NAMALWA (cell line): ENCODE measurements around the gene COL18A1.

Experiments used
- DNase-seq: peaks from one replicate; pipeline ENCODE4 v3.0.0-alpha.2; 2015; ENCODE audit warnings: low spot score

The COL18A1 gene

GRCh38 chr21:45480701-45481500 is 75.9 kb downstream of the COL18A1 start:
- DNase-seq, result no peak

DNA sequence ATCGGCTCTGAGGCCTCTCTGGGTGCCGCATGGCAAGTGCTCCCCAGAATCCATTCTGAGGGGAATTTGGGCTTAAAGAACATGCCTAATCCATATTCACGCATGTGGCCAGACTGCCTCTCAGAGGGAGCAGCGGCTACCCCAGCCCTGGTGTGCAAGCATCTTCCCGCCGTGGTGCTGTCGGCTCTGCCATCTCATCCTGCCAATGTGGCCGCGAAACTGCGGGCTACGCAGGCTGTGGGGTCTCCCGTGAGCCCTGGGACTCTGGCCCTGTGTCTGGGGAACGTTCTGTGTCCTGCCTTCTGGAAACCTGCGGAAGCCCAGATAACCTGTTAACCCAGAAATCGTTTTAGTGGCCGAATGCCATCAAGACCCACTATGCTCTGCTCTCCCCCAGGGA is 76.6 kb downstream of the COL18A1 start:
- no peak for DNase-seq

- DNase-seq, result no peak
Observed at GRCh38 chr21:45481977-45482898, 77.3 kb downstream of the COL18A1 start.

GRCh38 chr21:45482899-45483821 is 78.2 kb downstream of the COL18A1 start:
- no peak for DNase-seq

GRCh38 chr21:45484318-45484717 is 79.4 kb downstream of the COL18A1 start:
- DNase-seq, result no peak

- DNase-seq, result no peak
Observed at GRCh38 chr21:45485686-45486442, 80.9 kb downstream of the COL18A1 start.

DNA sequence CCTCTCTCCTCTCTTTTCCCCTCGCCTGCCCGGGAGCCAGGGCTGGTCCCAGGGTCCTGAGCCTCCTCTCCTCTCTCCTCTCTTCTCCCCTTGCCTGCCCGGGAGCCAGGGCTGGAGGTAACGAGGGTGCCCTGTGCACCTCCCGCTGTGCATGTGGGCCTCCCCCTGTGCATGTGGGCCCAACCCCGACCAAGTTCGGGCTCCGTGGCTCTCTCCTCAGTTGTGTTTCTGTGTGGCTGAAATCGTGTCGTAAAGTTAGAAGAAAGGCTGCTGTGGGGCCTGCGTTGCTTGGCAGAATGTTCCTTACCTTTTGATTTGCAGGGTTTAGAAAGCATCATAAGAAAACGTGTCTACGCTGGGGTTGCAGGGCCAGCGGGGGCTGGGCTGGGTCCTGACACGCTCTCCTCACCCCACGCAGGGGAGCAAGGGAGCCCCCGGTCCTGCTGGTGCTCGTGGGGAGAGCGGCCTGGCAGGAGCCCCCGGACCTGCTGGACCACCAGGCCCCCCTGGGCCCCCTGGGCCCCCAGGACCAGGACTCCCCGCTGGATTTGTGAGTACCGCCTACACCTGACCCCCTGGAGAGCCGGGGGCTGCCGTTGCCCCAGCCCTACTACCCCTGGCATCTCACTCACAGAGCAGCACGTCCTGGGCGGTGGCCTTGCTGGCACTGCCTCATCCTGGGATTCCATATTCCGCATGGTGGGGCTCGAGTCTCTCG is 81.6 kb downstream of the COL18A1 start:
- no peak for DNase-seq

- no peak for DNase-seq
Observed at GRCh38 chr21:45487161-45487806, 82.3 kb downstream of the COL18A1 start.

GRCh38 chr21:45487891-45488600 is 83.1 kb downstream of the COL18A1 start:
- no peak for DNase-seq

DNA sequence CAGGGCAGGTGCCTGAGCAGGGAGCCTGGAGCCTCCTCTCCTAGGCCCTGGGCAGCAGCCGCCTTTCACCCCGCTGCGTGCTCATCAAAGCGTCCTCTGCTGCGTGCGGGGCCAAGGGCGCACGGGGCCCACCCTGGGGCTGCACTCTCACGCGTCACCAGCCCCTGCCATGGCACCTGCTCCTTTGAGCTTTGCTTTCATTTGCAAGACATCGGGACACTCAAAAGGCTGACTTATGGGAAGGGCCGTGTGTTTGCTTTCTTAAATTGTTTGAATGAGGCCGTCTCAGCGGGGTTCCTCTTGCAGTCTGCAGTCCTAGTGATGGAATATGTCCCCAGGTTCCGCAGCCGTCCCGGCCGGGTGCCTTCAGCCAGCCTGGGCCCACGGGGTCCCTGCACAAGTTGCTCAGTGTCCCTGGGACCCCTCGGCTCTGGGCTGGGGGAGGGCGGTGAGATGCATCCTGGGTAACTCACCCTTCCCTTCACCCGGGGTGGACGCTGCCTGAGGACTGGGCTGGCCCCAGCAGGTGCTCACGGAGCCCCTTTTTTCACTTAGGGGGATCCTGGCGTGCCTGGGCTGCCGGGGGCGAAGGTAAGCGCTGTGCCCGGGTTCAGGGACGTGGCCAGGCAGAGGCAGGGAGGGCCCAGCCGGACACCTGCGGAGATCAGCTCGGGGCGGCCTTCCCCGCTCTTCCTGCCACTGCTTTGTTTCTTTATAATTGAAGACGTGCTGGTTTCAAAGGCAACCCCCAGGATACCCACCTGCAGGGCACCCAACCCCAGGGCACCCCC is 84.2 kb downstream of the COL18A1 start:
- no peak for DNase-seq

DNA sequence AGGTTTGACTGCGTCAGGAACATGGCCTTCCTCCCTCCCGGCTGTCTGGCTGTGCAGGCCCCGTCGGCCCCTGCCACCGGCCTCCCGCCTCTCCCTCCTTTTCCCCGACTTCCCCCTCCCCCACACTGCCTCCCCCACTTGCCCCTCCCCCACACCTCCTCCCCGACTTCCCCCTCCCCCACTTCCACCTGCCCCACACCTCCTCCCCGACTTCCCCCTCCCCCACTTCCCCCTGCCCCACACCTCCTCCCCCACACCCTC is 84.7 kb downstream of the COL18A1 start:
- no peak for DNase-seq

GRCh38 chr21:45490049-45490731 is 85.2 kb downstream of the COL18A1 start:
- no peak for DNase-seq

GRCh38 chr21:45491056-45491455 is 86.1 kb downstream of the COL18A1 start:
- DNase-seq, result no peak

- DNase-seq, result no peak
Observed at GRCh38 chr21:45491623-45492022, 86.7 kb downstream of the COL18A1 start.

- DNase-seq, result no peak
Observed at GRCh38 chr21:45492765-45493164, 87.8 kb downstream of the COL18A1 start.

DNA sequence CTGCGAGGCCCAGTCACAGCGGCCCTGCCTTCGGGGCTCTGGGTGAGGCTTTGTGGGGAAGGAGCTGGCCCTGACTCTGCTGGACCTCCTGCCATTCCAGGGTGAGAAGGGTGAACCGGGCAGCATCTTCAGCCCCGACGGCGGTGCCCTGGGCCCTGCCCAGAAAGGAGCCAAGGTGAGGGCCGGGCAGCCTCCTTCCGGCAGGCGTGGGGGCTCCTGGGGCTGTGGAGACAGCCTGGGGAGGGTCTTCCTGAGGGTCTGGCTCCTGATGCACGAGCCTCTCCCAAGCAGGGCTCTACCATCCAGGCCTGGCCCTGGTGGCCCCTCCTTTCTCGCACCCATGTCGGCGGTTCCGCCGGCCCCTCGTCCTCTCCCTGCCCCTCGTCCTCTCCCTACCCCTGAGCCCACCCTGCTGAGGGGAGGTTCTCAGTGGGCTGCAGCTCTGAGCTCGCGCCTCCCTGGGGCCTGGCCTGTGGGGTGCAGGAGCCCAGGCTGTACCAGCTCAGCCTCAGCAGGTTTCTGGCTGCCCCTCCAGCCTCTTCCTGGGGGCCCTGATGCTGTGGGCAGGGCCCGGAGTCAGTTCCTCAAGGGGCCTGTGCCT is 88.5 kb downstream of the COL18A1 start:
- no peak for DNase-seq

DNA sequence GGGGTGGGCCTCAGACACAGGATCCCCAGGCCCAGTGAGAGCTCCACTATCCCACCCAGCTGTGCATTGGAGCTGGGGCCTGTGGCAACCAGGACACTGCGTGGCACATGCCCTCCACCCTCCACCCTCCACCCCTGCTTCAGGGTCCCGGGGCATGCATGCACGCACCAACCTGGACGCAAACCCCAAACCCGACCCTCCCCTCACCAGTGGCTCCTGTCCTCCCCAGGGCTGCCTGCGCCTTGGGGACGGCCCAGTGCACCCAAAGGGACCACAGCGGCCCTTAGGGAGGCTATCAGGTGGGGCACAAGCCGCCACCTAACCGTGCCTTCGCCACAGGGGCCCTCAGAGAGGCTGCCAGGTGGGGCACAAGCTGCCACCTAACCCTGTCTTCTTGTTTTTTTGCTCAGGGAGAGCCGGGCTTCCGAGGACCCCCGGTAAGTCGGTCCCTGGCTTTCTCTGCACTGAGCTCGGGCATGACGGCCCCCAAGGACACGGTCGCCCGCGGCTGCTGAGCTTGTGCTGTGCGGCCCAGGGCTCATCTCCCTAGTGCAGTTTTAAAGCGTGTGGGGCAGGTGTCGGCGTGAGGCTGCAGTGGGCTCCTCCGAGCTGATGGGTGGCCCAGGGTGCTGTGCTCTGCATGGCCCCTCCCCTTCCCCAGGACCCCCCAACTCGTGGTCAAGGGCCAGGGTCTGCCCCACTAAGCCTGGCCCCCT is 89.3 kb downstream of the COL18A1 start:
- no peak for DNase-seq
